Measurements from ENCODE around the gene AK9. TPM values are rescaled to one million over a fixed set of nuclear protein-coding genes. Genes with fewer than 3 reads are reported as not detected.

Gene AK9
- total and polyA plus RNA-seq, 2 of the 8 experiments (the other 6 are each of a cell fraction or from before 2014, with no cell fraction given): 1.8 to 2.2 TPM

DNA sequence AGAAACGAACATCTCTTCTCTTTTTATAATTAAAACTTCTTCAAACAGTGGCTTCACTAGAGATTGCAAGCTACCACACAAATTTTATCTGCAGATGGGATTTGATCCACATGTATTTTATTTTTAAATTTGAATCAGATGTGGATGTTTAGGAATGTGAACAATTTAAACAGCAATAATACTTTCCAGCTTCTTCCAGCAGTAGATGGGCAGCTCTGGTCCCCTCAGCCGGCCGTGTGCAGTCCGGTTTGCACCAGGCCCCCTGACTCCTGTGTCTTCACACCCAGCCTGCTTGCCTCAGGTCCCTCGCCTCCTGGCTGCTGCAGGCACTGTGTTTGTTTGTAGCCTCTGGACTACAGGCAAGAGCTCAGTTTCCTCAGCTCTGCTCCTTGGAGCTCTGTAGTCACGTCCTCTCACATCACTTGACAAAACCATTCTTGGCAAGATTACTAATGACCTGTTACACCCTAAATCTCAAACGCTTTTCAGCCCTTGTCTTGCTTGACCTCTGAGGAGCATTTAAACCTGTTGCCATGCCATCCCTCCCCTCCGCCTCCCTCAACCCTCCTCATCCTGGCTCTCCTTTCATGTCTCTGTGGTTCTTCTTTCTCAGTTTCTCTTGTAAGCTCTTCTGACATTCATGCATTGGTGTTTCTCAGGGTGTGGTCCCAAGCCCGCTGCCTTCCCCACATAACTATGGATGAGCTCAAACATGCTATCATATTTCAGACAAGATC is 194.8 kb downstream of the AK9 start:
- no peak overlapping the region for H3K4me2 ChIP-seq (ENCODE audit: insufficient read depth in 1 of 2, low read depth in 2 of 2, low read length in 2 of 2)
- WGBS, 2 experiments (ENCODE audit: extremely low coverage in 1 of 2, insufficient coverage in 1 of 2, insufficient read length in 1 of 2, insufficient replicate concordance in 2 of 2, low coverage in 1 of 2, low lambda C conversion rate in 2 of 2, missing lambda C conversion rate in 1 of 2): 90 to 100% methylated on average over 1 to 9 of the region's 9 CpGs
- no peak overlapping the region for H3K4me3 ChIP-seq (ENCODE audit: extremely low read depth in 1 of 4, insufficient read depth in 2 of 4, low read depth in 3 of 4, low read length in 4 of 4)
- no peak overlapping the region for H4K8ac ChIP-seq (ENCODE audit: extremely low read depth, insufficient read depth, low read length)
- FAIRE-seq (no peak), DNase-seq (ENCODE audit: low read depth in 1 of 2, low spot score in 2 of 2) (no peak)
- H2AFZ ChIP-seq (ENCODE audit: low read length): no peak overlapping the region
- H3K79me2 ChIP-seq (ENCODE audit: control insufficient read depth in 1 of 2, insufficient read depth in 2 of 2, low read length in 2 of 2): no peaks in the 10 kb centered on the region
- H3K56ac ChIP-seq (replicated peaks; ENCODE audit: insufficient read length, low read depth, low read length): no peak overlapping the region
- ChIA-PET POLR2A (ENCODE audit: partially characterized antibody) (interaction anchor here (1.4 kb wide), 1 partner anchor 48 kb away, joined by 4 read pairs; no protein-coding TSS in a partner anchor), CTCF (ENCODE audit: partially characterized antibody) (interaction anchor here (1.2 to 1.5 kb wide), 3 partner anchors 11 to 557 kb away, joined by 3 to 7 read pairs (median 4); no protein-coding TSS in a partner anchor)
- peak overlapping the region; percentile 55; the same call in 1 of the 2 replicates for H3K18ac ChIP-seq (ENCODE audit: extremely low read depth, low read length)
- H2BK5ac ChIP-seq (ENCODE audit: low read depth, low read length): no peak overlapping the region
- no peaks in the 10 kb centered on the region for H4K20me1 ChIP-seq (replicated peaks in 1 of 2; ENCODE audit: control insufficient read depth in 1 of 2, insufficient read depth in 2 of 2, low read length in 2 of 2)
- no peak overlapping the region for H2BK120ac ChIP-seq (replicated peaks; ENCODE audit: low read depth, low read length)
- TF ChIP-seq SAP30 (IDR thresholded peaks at IDR 0.05; ENCODE audit: insufficient read depth, insufficient replicate concordance, low read length) (no peak), KDM4A (IDR thresholded peaks at IDR 0.05; ENCODE audit: low read depth, low read length, severe bottlenecking) (no peak), RXRA (IDR thresholded peaks at IDR 0.05; ENCODE audit: insufficient read depth, low read depth, low read length) (no peak), POLR2A (IDR thresholded peaks at IDR 0.05; ENCODE audit: control extremely low read depth in 1 of 2, low read depth in 2 of 2, low read length in 2 of 2) (no peak), KDM1A (IDR thresholded peaks at IDR 0.05; ENCODE audit: borderline replicate concordance, low read length) (no peak)
- TF ChIP-seq, protein P1, sequence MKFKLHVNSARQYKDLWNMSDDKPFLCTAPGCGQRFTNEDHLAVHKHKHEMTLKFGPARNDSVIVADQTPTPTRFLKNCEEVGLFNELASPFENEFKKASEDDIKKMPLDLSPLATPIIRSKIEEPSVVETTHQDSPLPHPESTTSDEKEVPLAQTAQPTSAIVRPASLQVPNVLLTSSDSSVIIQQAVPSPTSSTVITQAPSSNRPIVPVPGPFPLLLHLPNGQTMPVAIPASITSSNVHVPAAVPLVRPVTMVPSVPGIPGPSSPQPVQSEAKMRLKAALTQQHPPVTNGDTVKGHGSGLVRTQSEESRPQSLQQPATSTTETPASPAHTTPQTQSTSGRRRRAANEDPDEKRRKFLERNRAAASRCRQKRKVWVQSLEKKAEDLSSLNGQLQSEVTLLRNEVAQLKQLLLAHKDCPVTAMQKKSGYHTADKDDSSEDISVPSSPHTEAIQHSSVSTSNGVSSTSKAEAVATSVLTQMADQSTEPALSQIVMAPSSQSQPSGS (IDR thresholded peaks at IDR 0.05; ENCODE audit: low read length): no peak
- TF ChIP-seq, protein P2, sequence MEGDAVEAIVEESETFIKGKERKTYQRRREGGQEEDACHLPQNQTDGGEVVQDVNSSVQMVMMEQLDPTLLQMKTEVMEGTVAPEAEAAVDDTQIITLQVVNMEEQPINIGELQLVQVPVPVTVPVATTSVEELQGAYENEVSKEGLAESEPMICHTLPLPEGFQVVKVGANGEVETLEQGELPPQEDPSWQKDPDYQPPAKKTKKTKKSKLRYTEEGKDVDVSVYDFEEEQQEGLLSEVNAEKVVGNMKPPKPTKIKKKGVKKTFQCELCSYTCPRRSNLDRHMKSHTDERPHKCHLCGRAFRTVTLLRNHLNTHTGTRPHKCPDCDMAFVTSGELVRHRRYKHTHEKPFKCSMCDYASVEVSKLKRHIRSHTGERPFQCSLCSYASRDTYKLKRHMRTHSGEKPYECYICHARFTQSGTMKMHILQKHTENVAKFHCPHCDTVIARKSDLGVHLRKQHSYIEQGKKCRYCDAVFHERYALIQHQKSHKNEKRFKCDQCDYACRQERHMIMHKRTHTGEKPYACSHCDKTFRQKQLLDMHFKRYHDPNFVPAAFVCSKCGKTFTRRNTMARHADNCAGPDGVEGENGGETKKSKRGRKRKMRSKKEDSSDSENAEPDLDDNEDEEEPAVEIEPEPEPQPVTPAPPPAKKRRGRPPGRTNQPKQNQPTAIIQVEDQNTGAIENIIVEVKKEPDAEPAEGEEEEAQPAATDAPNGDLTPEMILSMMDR (IDR thresholded peaks at IDR 0.05; ENCODE audit: control extremely low read depth in 1 of 3, insufficient read depth in 1 of 3, low read depth in 1 of 3, low read length in 3 of 3): no peak
- H3K9me3 ChIP-seq (ENCODE audit: insufficient read depth in 2 of 2, low read depth in 1 of 2, low read length in 1 of 2): no peaks in the 10 kb centered on the region
- H3K36me3 ChIP-seq (ENCODE audit: control insufficient read depth in 2 of 4, insufficient read depth in 4 of 4, low read length in 3 of 4): no peaks in the 10 kb centered on the region
- no peaks in the 10 kb centered on the region for H3K79me1 ChIP-seq (ENCODE audit: low read depth, low read length)
- H2BK15ac ChIP-seq (ENCODE audit: low read length): 0 out of 2 replicates have a peak overlapping the region, but pooled peaks have one; percentile 54
- no peaks in the 10 kb centered on the region for H3K27me3 ChIP-seq (replicated peaks in 1 of 4; ENCODE audit: control insufficient read depth in 3 of 4, extremely low read depth in 1 of 4, insufficient read depth in 3 of 4, low read length in 3 of 4)
- 0 out of 2 replicates have a peak, but pooled peaks cover 2% of the 10 kb centered on the region for H3K23me2 ChIP-seq (ENCODE audit: low read depth, low read length)
- no peak overlapping the region for H3K14ac ChIP-seq (ENCODE audit: insufficient read length)
- peak overlapping the region; percentile 44; the same call in 1 of the 2 replicates for H2BK12ac ChIP-seq (ENCODE audit: low read depth, low read length)
- peaks cover 5 to 19% (median 16%) of the 10 kb centered on the region in 4 experiments for H3K4me1 ChIP-seq (replicated peaks in 1 of 4; ENCODE audit: control insufficient read depth in 3 of 4, insufficient read depth in 4 of 4, low read length in 3 of 4)
- no peak overlapping the region for H3K9ac ChIP-seq (replicated peaks in 1 of 4; ENCODE audit: extremely low read depth in 1 of 4, low read depth in 3 of 4, low read length in 3 of 4)
- H2AK5ac ChIP-seq (ENCODE audit: low read depth, low read length): no peak overlapping the region; the same call in 1 of the 2 replicates
- peak overlapping the region; percentile 34; the same call in 1 of the 2 replicates for H2BK20ac ChIP-seq (ENCODE audit: low read length)
- no peak overlapping the region for H3K23ac ChIP-seq (ENCODE audit: insufficient read length)
- no peak overlapping the region for H3K4ac ChIP-seq (replicated peaks; ENCODE audit: insufficient read length, low read depth, low read length)
- H4K5ac ChIP-seq (ENCODE audit: insufficient read length, low read depth, low read length): no peak overlapping the region
- H4K91ac ChIP-seq (replicated peaks; ENCODE audit: insufficient read length, low read length): peak overlapping the region; percentile 8
- H3K27ac ChIP-seq (ENCODE audit: low read depth, low read length): no peak overlapping the region
